SK-N-DZ (cell line): ENCODE data around the gene LAMA5.

Source experiments
- DNase-seq: peaks from one replicate; pipeline ENCODE4 v3.0.0-alpha.2; 2015; ENCODE audit warnings: low spot score

LAMA5 gene

DNA sequence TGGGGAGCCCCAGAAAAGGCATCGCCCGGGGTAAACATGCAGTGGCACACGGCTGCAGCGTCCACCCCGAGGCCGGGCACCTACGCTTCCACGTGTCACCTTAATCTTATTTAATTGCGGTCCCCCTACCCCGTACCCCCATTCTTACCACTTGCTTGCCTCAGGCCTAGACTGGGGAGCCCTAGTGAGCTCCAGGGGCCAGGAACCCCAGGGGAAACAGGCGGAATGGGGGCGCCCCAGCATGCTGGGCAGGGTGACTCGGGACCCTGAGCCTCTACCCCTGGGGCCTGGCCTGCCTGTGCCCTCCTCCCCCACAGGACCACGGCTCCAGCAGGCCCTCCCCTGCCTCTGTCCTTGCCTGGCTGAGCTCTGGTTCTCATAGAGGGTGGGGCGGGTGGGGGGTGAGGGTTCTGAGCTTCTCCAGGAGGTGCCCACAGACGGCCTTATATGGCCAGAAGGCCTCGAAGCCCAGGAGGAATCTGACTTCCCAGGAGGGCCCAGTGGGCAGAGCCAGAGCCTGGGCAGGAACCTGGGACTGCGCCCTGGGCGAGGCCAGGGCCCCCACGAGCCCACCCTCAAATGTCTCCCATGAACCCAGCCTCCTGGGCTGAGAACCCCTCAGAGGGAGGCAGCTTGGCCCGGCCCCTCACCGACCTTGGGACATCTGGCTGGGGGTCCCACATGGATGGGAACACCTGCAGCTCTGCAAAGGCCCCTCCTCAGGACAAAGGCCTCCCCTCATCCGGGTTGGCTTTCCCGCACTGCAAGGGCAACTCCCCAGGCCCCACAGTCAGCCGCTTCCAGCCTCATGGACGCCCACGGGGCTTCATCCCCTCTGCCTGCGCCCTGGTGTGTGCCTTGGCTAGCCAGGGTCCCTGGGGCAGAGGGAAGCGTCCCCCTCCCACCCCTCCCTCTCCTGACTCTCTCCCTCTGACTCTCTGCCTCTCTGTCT is 5.2 kb upstream of the LAMA5 start:
- DNase-seq, result no peak

- DNase-seq, result no peak
Observed at GRCh38 chr20:62371588-62372041, 4.5 kb upstream of the LAMA5 start.

GRCh38 chr20:62370807-62371587 is 3.9 kb upstream of the LAMA5 start:
- DNase-seq, result peak; percentile 72

- DNase-seq, result no peak
Observed at GRCh38 chr20:62370115-62370806, 3.1 kb upstream of the LAMA5 start.

- no peak for DNase-seq
Observed at GRCh38 chr20:62369815-62370114, 2.7 kb upstream of the LAMA5 start.

- DNase-seq, result peak; percentile 75
Observed at GRCh38 chr20:62368976-62369814, 2.1 kb upstream of the LAMA5 start.

- DNase-seq, result peak; percentile 83
Observed at GRCh38 chr20:62368392-62368975, 1.4 kb upstream of the LAMA5 start.

- DNase-seq, result peak; percentile 73
Observed at GRCh38 chr20:62367633-62368391, 700 bp upstream of the LAMA5 start.

GRCh38 chr20:62366370-62367135 is 559 bp downstream of the LAMA5 start:
- DNase-seq, result peak; percentile 72

DNA sequence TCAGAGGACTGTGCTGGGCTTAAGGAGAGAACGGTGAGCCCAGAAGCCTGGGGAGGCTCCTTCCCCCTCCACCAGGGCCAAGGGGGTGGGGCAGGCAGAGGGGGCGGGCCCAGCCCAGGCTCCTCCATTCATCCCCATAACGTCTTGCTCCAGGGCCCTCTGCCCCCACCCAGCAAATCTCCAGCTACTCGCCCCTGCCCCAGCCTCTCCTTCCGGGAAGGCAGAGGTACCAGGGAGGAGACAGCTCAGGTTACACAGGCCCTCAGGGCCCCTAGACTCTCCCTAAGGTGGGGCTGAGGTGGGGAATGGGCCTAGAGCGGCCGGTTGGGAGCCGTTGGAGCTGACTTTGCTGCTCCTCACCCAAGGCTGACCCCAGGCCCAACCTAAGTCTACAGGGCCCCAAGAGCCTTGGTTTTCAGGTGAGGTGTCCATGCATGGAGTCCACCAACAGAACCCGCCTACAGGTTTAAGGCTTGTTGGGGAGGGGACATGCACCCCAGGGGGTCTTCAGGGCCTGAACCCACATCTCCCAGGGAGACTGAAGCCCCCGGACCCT is 1.2 kb downstream of the LAMA5 start:
- DNase-seq, result no peak

GRCh38 chr20:62364911-62365736 is 2.0 kb downstream of the LAMA5 start:
- no peak for DNase-seq

DNA sequence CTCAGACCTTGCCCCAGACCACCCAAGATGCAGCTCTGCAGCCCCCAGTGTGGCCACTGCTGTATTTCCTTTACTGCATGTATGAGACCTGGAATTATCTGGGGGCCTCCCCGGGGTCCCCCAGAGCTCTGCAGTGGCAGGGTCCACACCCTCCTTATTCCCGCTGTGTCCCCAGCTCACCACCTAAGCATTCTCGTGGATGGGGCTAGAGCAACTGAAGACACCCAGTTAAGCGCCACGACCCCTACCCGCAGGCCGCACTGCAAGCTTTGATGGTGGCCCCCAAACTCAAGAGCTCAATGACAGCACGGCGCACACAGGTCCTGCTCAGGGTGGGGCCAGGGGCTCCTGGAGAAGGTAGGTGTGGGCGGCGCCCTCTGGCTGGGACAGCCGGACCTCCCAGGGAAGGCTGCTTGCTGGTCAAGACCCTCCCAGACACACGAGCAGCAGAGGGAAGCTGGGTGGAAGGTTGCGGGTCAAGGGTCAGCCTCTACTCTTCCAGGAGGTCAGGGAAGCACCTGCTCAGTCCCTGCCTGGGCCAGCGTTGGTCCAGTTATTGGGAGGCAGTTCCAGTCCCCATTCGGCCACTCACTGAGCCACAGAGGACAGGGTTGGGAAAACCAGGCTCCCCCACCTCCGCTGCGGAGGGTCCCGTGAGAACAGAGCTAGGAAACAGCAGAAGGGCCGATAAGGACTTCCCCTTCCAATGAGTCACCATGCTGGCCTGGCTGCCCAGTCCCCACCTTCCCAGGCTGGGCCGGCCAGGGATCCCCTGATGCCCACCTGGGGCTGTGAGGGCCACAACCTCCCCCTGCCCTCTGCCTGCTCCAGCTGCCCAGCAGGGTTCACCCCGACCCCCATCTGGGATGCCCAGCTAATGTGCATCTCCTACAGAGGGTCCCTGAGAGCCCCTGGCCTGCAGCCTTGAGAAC is 2.9 kb downstream of the LAMA5 start:
- no peak for DNase-seq

DNA sequence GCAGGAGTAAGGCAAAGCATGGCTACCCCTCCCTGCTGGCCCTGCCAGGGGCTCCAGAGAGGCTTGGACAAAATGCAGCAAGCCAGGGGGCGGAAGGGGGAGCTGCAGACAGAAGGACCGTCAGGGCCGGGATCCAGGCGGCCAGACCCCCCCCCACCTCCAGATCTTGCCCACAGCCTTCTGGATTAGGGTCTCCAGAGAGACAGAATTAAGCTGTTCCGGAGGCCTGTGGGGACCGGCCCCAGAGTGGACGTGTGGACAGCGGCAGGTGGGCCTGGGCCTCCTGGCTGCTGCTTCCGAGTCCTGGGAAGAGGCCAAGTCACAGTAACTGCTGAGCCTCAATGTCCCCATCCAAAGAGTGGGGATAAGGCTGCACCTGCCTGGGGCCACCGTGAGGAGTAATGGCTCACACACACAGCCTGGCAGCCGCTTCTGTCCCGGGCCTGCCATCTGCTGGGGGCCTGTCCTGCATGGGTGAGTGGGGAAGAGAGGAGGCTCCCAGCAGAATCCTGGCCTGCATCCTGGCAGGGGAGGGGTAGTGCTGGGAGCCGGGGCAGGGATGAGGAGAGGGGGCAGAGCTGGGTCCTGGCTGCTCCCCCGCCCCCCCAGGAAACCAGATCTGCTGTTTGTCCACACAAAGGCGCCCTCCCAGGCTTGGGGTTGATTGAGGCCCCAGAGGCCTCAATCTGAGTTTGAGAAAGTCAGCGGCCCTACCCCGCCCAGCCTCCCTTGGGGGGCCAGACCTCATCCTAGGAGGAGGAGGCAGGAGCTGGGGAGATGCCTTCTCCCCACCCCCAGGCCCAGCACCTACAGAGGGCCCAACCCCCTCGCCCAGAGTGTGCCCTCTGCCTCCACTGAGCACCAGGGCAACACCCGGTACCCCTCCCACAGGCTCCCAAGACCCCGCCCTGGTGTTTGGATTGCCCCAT is 3.9 kb downstream of the LAMA5 start:
- peak; percentile 59 for DNase-seq

GRCh38 chr20:62362590-62362940 is 4.5 kb downstream of the LAMA5 start:
- DNase-seq, result no peak

GRCh38 chr20:62361799-62362589 is 5.1 kb downstream of the LAMA5 start:
- DNase-seq, result no peak
